OCI-LY7 (cell line): ENCODE results near the gene SMIM35.

ENCODE experiments used
- CTCF ChIP-seq: fragments of 200-600 bp; sonication (generic); conservative IDR thresholded peaks from 2 replicates; pipeline ENCODE4 v1.5.1; 2014; ENCODE audit warnings: mild to moderate bottlenecking, antibody characterized with exemption, low read length, moderate library complexity, mixed read lengths
- EZH2phosphoT487 ChIP-seq: fragments of 200-600 bp; sonication (generic); IDR thresholded peaks from 2 replicates; pipeline ENCODE4 v1.6.1; 2018; ENCODE audit warnings: low read depth, borderline replicate concordance, mild to moderate bottlenecking, mixed run types, antibody characterized with exemption, low read length, moderate library complexity, mixed read lengths

- TF ChIP-seq CTCF (no peak), EZH2phosphoT487 (no peak)
These were observed 1.2 kb upstream of the SMIM35 start for GRCh38 chr11:118087931-118088330.
